ENCODE measurements around the gene POLR1H.

DNA sequence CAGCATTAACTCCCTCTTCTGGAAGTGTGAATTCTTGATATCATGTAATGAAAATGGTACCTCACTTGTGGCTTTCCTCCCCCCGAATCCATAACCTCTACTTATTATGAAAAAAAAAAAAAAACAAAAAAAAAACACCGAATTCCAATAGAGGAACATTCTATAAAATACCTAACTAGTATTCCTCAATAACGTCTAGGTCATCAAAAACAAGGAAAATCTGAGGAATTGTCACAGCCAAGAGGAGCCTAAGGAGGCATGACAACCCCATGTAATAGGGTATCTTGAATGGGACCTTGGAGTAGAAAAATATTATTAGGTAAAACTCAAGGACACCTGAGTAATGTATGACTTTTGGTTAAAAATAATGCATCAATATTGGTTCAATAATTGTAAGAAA is 38.9 kb upstream of the POLR1H start:
- TF ChIP-seq, protein P1, sequence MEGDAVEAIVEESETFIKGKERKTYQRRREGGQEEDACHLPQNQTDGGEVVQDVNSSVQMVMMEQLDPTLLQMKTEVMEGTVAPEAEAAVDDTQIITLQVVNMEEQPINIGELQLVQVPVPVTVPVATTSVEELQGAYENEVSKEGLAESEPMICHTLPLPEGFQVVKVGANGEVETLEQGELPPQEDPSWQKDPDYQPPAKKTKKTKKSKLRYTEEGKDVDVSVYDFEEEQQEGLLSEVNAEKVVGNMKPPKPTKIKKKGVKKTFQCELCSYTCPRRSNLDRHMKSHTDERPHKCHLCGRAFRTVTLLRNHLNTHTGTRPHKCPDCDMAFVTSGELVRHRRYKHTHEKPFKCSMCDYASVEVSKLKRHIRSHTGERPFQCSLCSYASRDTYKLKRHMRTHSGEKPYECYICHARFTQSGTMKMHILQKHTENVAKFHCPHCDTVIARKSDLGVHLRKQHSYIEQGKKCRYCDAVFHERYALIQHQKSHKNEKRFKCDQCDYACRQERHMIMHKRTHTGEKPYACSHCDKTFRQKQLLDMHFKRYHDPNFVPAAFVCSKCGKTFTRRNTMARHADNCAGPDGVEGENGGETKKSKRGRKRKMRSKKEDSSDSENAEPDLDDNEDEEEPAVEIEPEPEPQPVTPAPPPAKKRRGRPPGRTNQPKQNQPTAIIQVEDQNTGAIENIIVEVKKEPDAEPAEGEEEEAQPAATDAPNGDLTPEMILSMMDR (IDR thresholded peaks at IDR 0.05) = no peak
- no peak for TF ChIP-seq POLR2A (IDR thresholded peaks at IDR 0.05)

Measured in esophagus squamous epithelium (tissue), 4 donors.